OCI-LY7 (cell line): ENCODE results near the gene CPNE4. TPM values are rescaled to one million over a fixed set of nuclear protein-coding genes. Genes with fewer than 3 reads are reported as not detected.

Source experiments
- BruUV-seq: library from RNA; stranded (reverse); fragments of 400-500 nt; replicated peaks from 2 replicates; lab custom pipeline; 2021; lab: Mats Ljungman, UMichigan
- CTCF ChIA-PET: fragments of 300-600 bp; sonication (Branson Sonifier 250); formaldehyde crosslinking; loops from one replicate; lab custom pipeline; 2022; ENCODE audit warnings: antibody characterized with exemption; ENCODE audit not compliant: unreplicated experiment; lab: Charles Lee
- POLR2A ChIA-PET: fragments of 300-600 bp; sonication (Branson Sonifier 250); formaldehyde crosslinking; loops from one replicate; lab custom pipeline; 2022; ENCODE audit warnings: antibody characterized with exemption; lab: Charles Lee
- DNase-seq: peaks from one replicate; pipeline ENCODE4 v3.0.0-alpha.2; 2015; ENCODE audit warnings: low spot score
- H2AFZ ChIP-seq: fragments of 200-600 bp; sonication (generic), shearing (Covaris generic); 2 replicates; pipeline ENCODE4 v1.6.1; 2014; ENCODE audit warnings: mild to moderate bottlenecking, antibody characterized with exemption, low read length, moderate library complexity
- H3K27ac ChIP-seq: fragments of 200-600 bp; sonication (generic); 2 replicates; pipeline ENCODE4 v1.5.1; 2014; ENCODE audit warnings: mixed run types, low read depth, mild to moderate bottlenecking, moderate library complexity, low read length, inconsistent platforms; ENCODE audit not compliant: poor library complexity, severe bottlenecking
- H3K36me3 ChIP-seq: fragments of 200-600 bp; sonication (generic); 2 replicates; pipeline ENCODE4 v1.6.1; 2014; ENCODE audit warnings: mild to moderate bottlenecking, antibody characterized with exemption, low read length, moderate library complexity, mixed read lengths; ENCODE audit not compliant: insufficient read depth
- H3K4me1 ChIP-seq: fragments of 200-600 bp; sonication (generic); 2 replicates; pipeline ENCODE4 v1.5.1; 2014; ENCODE audit warnings: mild to moderate bottlenecking, low read length; ENCODE audit not compliant: insufficient read depth, poor library complexity, severe bottlenecking
- H3K4me2 ChIP-seq: fragments of 200-600 bp; sonication (generic); 2 replicates; pipeline ENCODE4 v1.6.1; 2014; ENCODE audit warnings: mild to moderate bottlenecking, low read length
- H3K4me3 ChIP-seq: fragments of 200-600 bp; sonication (generic); 2 replicates; pipeline ENCODE4 v1.5.1; 2014; ENCODE audit warnings: mild to moderate bottlenecking, low read depth, low read length; ENCODE audit not compliant: poor library complexity, severe bottlenecking
- H3K79me2 ChIP-seq: fragments of 200-600 bp; sonication (generic); 2 replicates; pipeline ENCODE4 v1.6.1; 2016; ENCODE audit warnings: low read depth, mild to moderate bottlenecking, low read length, moderate library complexity, mixed read lengths; ENCODE audit not compliant: insufficient read depth
- H3K9me2 ChIP-seq: fragments of 200-600 bp; sonication (generic); 2 replicates; pipeline ENCODE4 v1.6.1; 2016; ENCODE audit warnings: mild to moderate bottlenecking, low read length, mixed read lengths; ENCODE audit not compliant: insufficient read depth
- H3K9me3 ChIP-seq: fragments of 200-600 bp; sonication (generic); 2 replicates; pipeline ENCODE4 v1.6.1; 2014; ENCODE audit warnings: mild to moderate bottlenecking, mixed run types, low read length, mixed read lengths
- H4K20me1 ChIP-seq: fragments of 200-600 bp; sonication (generic); 2 replicates; pipeline ENCODE4 v1.6.1; 2014; ENCODE audit warnings: mild to moderate bottlenecking, antibody characterized with exemption, low read length, moderate library complexity, mixed read lengths; ENCODE audit not compliant: insufficient read depth
- EZH2phosphoT487 ChIP-seq: fragments of 200-600 bp; sonication (generic); IDR thresholded peaks from 2 replicates; pipeline ENCODE4 v1.6.1; 2018; ENCODE audit warnings: low read depth, borderline replicate concordance, mild to moderate bottlenecking, mixed run types, antibody characterized with exemption, low read length, moderate library complexity, mixed read lengths
- intact Hi-C: fragments of 100-400 bp; cut with micrococcal nuclease; formaldehyde crosslinking; loops from one replicate; pipeline ENCODE4 v1.10.0; 2022; ENCODE audit not compliant: unreplicated experiment
- total RNA-seq, 2 experiments: library from RNA; depleted of rRNA in 1 of 2; stranded (reverse); fragments of >200 nt in 1 of 2; shearing (Covaris generic) in 1 of 2; gene quantifications; 2 replicates each; pipeline ENCODE4 v1.2.3, GENCODE V29; 2014 to 2022
- TF ChIP-seq, protein P1 (sequence below): fragments of 200-600 bp; sonication (generic); conservative IDR thresholded peaks from 2 replicates; pipeline ENCODE4 v1.5.1; 2014; ENCODE audit warnings: mild to moderate bottlenecking, antibody characterized with exemption, low read length, moderate library complexity, mixed read lengths

The CPNE4 gene
- total RNA-seq, 2 experiments from 2014 or later = not detected

DNA sequence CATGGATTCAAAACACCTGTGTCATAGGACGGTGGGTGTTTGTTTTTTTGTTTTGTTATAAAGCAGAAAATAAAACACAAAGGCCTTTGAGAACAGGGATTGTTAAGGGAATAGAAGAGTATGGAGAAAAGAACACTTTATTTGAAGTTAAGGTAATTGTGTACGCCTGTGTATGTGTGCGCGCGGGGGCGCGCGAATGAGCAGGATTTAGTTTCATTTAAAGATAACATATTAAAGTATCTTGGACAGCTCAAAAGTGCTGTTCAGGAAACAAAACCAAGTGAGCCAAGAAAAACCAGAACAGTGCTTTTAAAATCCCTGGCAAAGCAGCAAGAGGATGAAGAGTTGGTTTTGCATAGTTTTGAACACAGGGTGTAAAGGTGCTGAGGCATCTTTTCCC, 1.9 kb downstream of the CPNE4 start:
- intact Hi-C loops = loop anchor here (5.0 kb wide), 1 partner anchor 309 kb away; no protein-coding TSS in a partner anchor
- H4K20me1 ChIP-seq = no peaks in the 10 kb centered on the region
- no peak for DNase-seq
- no peak overlapping the region for H3K4me3 ChIP-seq
- H3K27ac ChIP-seq = no peak overlapping the region
- TF ChIP-seq, protein P1, sequence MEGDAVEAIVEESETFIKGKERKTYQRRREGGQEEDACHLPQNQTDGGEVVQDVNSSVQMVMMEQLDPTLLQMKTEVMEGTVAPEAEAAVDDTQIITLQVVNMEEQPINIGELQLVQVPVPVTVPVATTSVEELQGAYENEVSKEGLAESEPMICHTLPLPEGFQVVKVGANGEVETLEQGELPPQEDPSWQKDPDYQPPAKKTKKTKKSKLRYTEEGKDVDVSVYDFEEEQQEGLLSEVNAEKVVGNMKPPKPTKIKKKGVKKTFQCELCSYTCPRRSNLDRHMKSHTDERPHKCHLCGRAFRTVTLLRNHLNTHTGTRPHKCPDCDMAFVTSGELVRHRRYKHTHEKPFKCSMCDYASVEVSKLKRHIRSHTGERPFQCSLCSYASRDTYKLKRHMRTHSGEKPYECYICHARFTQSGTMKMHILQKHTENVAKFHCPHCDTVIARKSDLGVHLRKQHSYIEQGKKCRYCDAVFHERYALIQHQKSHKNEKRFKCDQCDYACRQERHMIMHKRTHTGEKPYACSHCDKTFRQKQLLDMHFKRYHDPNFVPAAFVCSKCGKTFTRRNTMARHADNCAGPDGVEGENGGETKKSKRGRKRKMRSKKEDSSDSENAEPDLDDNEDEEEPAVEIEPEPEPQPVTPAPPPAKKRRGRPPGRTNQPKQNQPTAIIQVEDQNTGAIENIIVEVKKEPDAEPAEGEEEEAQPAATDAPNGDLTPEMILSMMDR = no peak
- H3K79me2 ChIP-seq = no peaks in the 10 kb centered on the region
- no peaks in the 10 kb centered on the region for H3K9me2 ChIP-seq
- no peaks in the 10 kb centered on the region for H3K36me3 ChIP-seq
- ChIA-PET CTCF (no interaction called here), POLR2A (no interaction called here)
- BruUV-seq = no TSS peak
- no peaks in the 10 kb centered on the region for H3K4me1 ChIP-seq
- no peak overlapping the region for H2AFZ ChIP-seq
- no peaks in the 10 kb centered on the region for H3K9me3 ChIP-seq
- no peak overlapping the region for H3K4me2 ChIP-seq

DNA sequence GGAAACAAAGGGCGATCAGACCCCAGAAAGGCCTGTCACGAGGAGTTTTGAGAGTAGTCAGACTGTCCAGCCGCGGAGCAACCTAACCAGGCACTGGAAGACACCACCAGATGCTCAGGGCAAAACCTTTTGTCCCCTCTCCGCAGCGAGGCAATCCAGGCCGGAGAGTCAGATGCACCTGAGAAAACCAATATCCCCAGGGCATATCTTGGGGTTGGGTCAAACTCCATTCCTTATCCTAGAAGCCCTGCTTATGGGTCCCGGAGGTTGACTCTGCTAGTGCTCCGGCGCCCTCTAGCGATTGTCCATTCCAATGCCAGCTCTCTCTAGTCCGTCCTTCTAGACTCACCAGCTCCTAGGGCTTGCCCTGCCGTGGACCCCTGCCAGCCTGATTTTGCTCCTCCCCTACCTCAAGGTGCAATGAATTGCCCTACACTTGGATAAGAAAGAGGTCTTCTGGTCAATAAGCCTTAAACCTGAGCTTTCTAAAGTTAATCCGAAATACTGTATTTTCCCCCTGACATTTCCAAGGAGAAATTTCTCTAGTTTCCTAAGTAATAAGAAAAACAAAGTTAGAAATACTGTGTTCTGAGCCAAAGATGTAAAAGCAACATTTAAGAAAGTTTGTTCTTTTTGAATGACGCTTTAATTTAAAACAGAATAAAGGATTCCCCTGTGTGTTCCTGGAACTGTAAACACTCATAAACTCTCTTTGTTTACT, 5.5 kb downstream of the CPNE4 start:
- CTCF ChIA-PET = no interaction called here
- H4K20me1 ChIP-seq = no peaks in the 10 kb centered on the region

DNA sequence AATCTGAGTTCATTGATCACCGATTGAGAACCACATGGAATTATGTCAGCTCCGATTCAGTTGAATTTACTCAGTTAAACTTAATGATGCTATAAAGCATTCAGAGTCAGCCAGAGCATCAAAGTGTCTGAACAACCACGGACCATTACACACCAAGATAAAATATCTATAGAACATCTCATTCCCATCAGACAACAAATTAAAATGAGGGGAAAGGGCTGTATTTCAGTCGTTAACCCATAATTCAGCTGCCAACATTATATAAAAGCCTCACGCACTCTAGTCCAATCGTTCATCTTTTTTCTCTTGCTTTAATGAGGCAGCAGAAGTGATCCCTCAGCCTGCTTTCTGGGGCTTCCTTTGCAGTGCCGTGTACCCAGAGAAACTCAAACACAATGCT, 11.9 kb downstream of the CPNE4 start:
- H3K4me3 ChIP-seq = no peak overlapping the region
- H3K4me1 ChIP-seq = no peaks in the 10 kb centered on the region
- no peaks in the 10 kb centered on the region for H4K20me1 ChIP-seq
- no peaks in the 10 kb centered on the region for H3K9me3 ChIP-seq
- BruUV-seq = no TSS peak
- POLR2A ChIA-PET = interaction anchor here (1.0 kb wide), 1 partner anchor 17 kb away, joined by 4 read pairs; no protein-coding TSS in a partner anchor
- H3K9me2 ChIP-seq = no peaks in the 10 kb centered on the region
- intact Hi-C loops = no loop called here
- H3K36me3 ChIP-seq = no peaks in the 10 kb centered on the region
- no peak overlapping the region for H2AFZ ChIP-seq
- no peak overlapping the region for H3K27ac ChIP-seq
- DNase-seq = no peak
- TF ChIP-seq EZH2phosphoT487 = no peak
- TF ChIP-seq, protein P1 = no peak
- no peak overlapping the region for H3K4me2 ChIP-seq
- no peaks in the 10 kb centered on the region for H3K79me2 ChIP-seq
- CTCF ChIA-PET = no interaction called here

More for the DNA sequence above, 5.5 kb downstream of the CPNE4 start:
- Histone ChIP-seq H3K4me3 (no peak overlapping the region), H3K79me2 (no peaks in the 10 kb centered on the region), H3K27ac (no peak overlapping the region), H3K36me3 (no peaks in the 10 kb centered on the region), H2AFZ (no peak overlapping the region), H3K9me2 (no peaks in the 10 kb centered on the region), H3K4me1 (no peaks in the 10 kb centered on the region), H3K4me2 (no peak overlapping the region), H3K9me3 (no peaks in the 10 kb centered on the region)
- BruUV-seq = no TSS peak
- TF ChIP-seq, protein P1 = peak; percentile 93
- TF ChIP-seq EZH2phosphoT487 = no peak
- POLR2A ChIA-PET = no interaction called here
- peak; percentile 63 for DNase-seq
- intact Hi-C loops = loop anchor here (1.0 to 5.0 kb wide), 2 partner anchors 235 to 1002 kb away; partner anchors contain the start of genes ASTE1 and NEK11
